Left cardiac atrium (tissue), 4 donors: ENCODE data around the gene PARS2. TPM values are rescaled to one million over a fixed set of nuclear protein-coding genes. Genes with fewer than 3 reads are reported as not detected.

ENCODE experiments used
- ATAC-seq, 2 donors: fragments of 200-7000 bp; cut with Tn5 transposase; one replicate each; pipeline ENCODE4 v1.9.1; 2020; ENCODE audit warnings: mild to moderate bottlenecking in 2 of 2, moderate library complexity in 2 of 2
- DNase-seq: peaks from one replicate; pipeline ENCODE4 v3.0.0-alpha.2; 2020
- intact Hi-C, 2 donors: fragments of 100-400 bp; cut with DNase I; formaldehyde crosslinking; loops; one replicate each; pipeline versions ENCODE4 v1.14.1 to v1.15.1; 2022 to 2023
- total RNA-seq, 2 donors: library from RNA; stranded (reverse); fragmentation: NEBNext Ultra II Directional; extraction: Animal tissue kit (Norgen Biotek cat#: 25700); gene quantifications; one replicate each; pipeline ENCODE4 v1.2.1, GENCODE V29; 2021
- donor health status: DM: no; HTN: yes; CAD: no.
- donor health status: DM: no; HTN: yes; CAD: no; lungs with severe emphysema.
- donor health status: DM: yes; HTN: yes; CAD: no.
- donor health status: Dilated cardiomyopathy.

The PARS2 gene
- total RNA-seq, 2 donors from 2014 or later, result 2.9 to 3.3 TPM

GRCh38 chr1:54748094-54748835 lies 16.1 kb downstream of the PARS2 start:
- DNase-seq (no peak), ATAC-seq (no peak)
- intact Hi-C loops, result no loop called here

GRCh38 chr1:54745864-54746263 lies 18.5 kb downstream of the PARS2 start:
- ATAC-seq (no peak), DNase-seq (no peak)
- intact Hi-C loops, result no loop called here

DNA sequence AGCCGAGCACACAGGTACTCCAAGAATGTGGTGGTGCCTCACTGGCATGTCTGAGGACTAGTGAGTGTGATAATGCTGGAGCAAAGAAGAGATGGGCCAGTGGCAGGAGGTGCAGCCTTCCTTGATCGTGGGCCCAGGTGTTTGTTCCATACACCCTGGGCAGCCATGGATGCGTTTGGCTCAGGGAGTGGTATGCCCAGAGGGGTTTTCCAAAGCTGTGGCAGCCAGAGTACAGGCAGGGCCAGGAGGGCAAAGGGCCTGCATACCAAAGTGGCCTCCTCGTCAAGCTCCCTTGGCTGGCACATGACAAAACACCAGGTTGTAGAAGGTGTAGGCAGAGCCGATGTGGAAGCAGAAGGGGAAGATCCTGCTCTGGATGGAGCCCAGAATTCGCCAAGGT lies 19.0 kb downstream of the PARS2 start:
- DNase-seq (no peak), ATAC-seq (no peak)
- intact Hi-C loops, result no loop called here

DNA sequence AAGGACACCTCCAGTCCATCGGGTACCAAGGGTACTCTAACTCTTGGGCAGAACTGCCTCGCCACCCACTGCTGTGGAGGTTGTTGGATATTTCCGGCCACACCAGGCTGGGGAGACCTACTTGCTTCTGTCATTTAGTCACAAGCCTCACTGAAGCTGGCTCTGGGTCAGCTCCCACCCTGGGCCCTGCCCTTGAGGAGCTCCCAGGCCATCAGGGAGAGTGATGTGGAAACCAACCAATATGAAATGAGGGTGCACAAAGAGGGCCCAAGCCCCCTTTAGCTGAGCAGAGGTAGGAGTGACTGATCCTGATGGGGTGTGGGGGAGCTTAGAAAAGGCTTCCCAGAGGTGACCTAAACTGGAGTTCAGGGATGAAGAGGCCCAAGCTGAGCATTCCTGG lies 19.6 kb downstream of the PARS2 start:
- DNase-seq (no peak), ATAC-seq (no peak)
- intact Hi-C loops, result no loop called here

- ATAC-seq, result no peak
- intact Hi-C loops, result no loop called here
- DNase-seq, result no peak
These were observed 20.7 kb downstream of the PARS2 start for GRCh38 chr1:54743416-54744226.

DNA sequence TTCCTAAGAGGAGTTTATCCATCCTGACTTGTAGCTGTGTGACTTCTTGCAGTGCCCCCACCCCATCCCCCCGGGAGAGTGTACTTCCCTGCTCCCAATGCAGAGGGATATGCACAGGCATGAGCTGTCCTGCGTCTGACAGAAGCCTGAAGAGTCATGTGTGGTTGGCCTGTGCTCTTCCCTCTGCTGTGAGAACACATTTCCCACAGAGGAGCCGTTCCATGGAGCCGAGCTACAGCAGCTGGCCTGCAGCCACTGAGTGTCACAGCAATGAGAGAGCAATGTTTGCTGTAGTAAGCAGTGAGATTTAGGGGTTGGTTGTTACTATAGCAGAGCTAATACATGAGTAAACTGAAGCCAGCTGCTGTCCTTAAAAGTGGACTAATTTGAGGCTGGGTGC lies 22.0 kb downstream of the PARS2 start:
- intact Hi-C loops, result no loop called here
- ATAC-seq, result peak in 1 of 2 donors; percentile 30
- DNase-seq, result no peak

DNA sequence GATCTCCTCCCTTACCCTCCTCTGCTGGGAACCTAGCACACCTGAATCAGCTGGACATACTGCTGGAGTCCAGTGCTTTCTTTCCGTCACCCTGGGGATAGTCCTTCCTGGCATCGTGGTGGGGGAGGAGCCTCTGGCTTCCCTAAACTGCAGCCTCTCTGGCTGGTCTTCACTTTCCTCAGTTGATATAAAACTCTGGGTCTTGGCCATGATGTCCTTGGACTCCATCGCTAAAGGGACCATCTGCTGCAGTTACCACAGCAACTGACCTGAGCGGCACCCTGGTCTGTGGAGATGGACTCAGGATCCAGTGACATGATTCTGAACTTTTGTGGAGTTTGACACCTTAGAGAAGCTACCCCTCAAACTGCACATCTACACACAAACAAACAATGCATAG lies 22.8 kb downstream of the PARS2 start:
- intact Hi-C loops, result no loop called here
- no peak for ATAC-seq
- no peak for DNase-seq

DNA sequence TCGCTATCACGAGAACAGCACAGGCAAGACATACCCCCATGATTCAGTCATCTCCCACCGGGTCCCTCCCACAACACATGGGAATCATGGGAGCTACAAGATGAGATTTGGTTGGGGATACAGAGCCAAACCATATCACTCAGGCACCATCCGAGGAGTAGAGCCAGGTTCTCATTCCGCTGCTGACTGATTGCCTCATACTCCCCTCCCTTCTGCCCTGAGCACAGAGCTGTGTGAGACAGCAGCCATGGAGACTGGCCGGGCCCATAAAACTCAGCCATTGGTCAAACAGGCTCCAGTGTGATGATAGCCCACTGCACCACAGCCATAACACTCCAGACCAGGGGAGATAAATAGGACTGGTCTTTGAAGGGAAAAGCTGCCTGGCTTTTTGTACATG lies 26.1 kb downstream of the PARS2 start:
- ATAC-seq (no peak), DNase-seq (no peak)
- intact Hi-C loops, result no loop called here

- ATAC-seq (peak in 1 of 2 donors; percentile 22), DNase-seq (no peak)
- intact Hi-C loops, result no loop called here
These were observed 27.6 kb downstream of the PARS2 start for GRCh38 chr1:54736685-54737084.

- intact Hi-C loops, result no loop called here
- ATAC-seq (no peak), DNase-seq (no peak)
These were observed 36.3 kb downstream of the PARS2 start for GRCh38 chr1:54728027-54728426.

DNA sequence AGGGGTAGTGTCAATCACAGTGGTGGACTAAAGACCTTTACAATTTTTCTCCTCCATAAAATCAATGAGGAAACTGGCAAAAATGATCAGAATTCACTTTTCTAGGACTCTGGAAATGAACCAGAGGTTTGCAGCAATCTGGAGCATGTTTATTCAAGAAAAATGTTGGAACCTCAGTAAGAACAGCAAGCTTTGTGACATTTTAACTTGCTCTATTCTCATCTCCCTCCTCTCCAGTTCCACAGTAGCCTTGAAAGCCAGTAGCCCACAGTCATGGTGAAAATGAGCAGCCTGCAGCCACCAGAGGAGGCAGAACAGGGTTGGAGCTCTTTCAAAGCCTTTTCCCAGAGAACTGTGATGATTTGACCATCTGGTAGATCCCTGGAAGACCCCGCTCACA lies 39.6 kb downstream of the PARS2 start:
- no peak for ATAC-seq
- no peak for DNase-seq
- intact Hi-C loops, result no loop called here

- DNase-seq, result no peak
- intact Hi-C loops, result no loop called here
- no peak for ATAC-seq
These were observed 40.3 kb downstream of the PARS2 start for GRCh38 chr1:54723985-54724384.

- ATAC-seq, result no peak
- no peak for DNase-seq
- intact Hi-C loops, result no loop called here
These were observed 42.6 kb downstream of the PARS2 start for GRCh38 chr1:54721719-54722118.

GRCh38 chr1:54716299-54717047 lies 47.9 kb downstream of the PARS2 start:
- no peak for DNase-seq
- intact Hi-C loops, result loop anchor here in 1 of 2 donors (5.0 kb wide), 1 partner anchor 46 kb away; the partner anchor contains the start of gene PARS2
- ATAC-seq, result peak in 1 of 2 donors; percentile 1

GRCh38 chr1:54715493-54716298 lies 48.6 kb downstream of the PARS2 start, which contains the start of gene TTC4:
Gene TTC4, plus strand, starts transcription at chr1:54715861. Its CDS starts 48 bp downstream, at chr1:54715909.
- DNase-seq (peak; percentile 85), ATAC-seq (peak; percentile 99)
- intact Hi-C loops, result loop anchor here in 1 of 2 donors (5.0 kb wide), 1 partner anchor 47 kb away; the partner anchor contains the start of gene PARS2

DNA sequence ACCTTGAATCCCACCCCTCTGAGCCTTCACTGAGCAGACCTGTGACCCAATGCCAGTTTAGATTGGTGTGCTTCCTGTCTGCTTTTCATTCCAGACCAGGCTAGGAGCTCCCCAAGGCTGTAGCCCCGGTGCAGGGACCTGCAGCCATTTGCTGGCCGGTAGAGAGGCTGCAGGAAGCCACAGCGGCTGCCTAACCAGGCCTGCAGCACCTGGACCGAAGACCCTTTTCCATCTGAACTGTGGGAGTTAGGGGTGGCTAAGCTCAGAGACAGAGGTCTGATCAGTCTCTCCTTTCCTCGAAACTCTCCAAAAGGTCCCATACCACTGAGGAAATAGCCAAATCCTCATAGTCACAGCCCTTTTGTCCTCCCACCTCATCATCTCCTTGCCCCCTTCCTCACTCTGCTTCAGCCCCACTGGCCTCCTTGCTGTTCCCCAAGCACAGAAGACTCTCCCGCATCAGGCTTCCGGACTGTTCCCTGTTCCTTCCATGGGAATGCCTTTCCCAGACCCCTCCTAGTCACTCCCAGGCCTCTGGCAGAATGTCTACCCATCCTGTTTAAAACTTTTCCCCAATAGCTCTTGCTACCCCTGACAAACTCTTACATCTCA lies 49.3 kb downstream of the PARS2 start:
- intact Hi-C loops, result loop anchor here in 1 of 2 donors (5.0 kb wide), 1 partner anchor 47 kb away; the partner anchor contains the start of gene PARS2

DNA sequence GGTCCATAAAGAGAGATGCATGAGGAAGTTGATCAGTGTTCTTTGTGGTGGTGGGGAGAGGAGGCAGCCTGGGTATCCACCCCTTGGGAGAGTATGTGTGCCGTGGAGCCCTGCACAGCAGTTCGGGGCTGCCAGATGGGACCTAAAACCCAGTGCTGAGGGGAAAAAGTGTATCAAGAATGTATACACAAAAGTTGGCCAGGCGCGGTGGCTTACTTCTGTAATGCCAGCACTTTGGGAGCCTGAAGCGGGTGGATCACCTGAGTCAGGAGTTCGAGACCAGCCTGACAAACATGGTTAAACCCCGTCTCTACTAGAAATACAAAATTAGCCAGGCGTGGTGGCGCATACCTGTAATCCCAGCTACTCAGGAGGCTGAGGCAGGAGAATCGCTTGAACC lies 52.8 kb downstream of the PARS2 start:
- DNase-seq (no peak), ATAC-seq (no peak)
- intact Hi-C loops, result no loop called here

More for the DNA sequence above, 49.3 kb downstream of the PARS2 start:
- no peak for DNase-seq
- ATAC-seq, result peak; percentile 4 to 12

DNA sequence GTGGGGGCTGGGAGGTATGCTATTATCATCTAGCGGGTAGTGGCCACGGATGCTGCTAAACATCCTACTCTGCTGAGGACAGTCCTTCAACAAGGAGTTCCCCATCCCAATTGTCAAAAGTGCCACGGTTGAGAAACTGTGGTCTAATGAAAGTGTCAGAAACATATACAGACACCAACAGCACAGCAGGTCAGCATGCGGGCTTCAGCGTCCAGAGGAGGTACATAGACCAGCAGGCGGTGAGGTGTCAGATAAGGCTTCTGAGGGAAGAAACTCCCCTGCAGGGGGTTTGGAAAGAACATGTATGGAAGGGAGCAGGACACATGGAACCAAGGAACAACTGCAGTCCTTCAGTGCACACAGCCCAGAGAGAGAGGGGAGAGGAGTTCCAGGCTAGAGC lies 53.5 kb downstream of the PARS2 start:
- ATAC-seq (no peak), DNase-seq (no peak)
- intact Hi-C loops, result no loop called here
